Duodenal mucosa (tissue), 2 donors: ENCODE measurements around the gene ATP5MC3.
"Not testable (repeated sequence)": the region's sequence is repeated elsewhere in the genome, so short reads cannot be mapped to it uniquely, and the experiment has no call there.

Experiments used
- H3K27ac ChIP-seq: one replicate; pipeline ENCODE4 v1.7.0; 2013; ENCODE audit warnings: low read depth, low read length
- H3K27me3 ChIP-seq, 2 donors: one replicate each; pipeline ENCODE4 v1.7.0; 2013; ENCODE audit warnings: low read length in 2 of 2, control low read depth in 1 of 2; ENCODE audit not compliant: insufficient read depth in 2 of 2, control insufficient read depth in 1 of 2
- H3K36me3 ChIP-seq, 2 donors: one replicate each; pipeline ENCODE4 v1.7.0; 2013; ENCODE audit warnings: low read length in 2 of 2, control low read depth in 1 of 2; ENCODE audit not compliant: insufficient read depth in 2 of 2, control insufficient read depth in 1 of 2
- H3K4me1 ChIP-seq, 2 donors: one replicate each; pipeline ENCODE4 v1.7.0; 2013; ENCODE audit warnings: low read length in 2 of 2, control low read depth in 1 of 2; ENCODE audit not compliant: insufficient read depth in 2 of 2, control insufficient read depth in 1 of 2
- H3K4me3 ChIP-seq, 2 donors: one replicate each; pipeline ENCODE4 v1.7.0; 2013; ENCODE audit warnings: low read length in 2 of 2, low read depth in 1 of 2
- H3K9ac ChIP-seq, 2 donors: one replicate each; pipeline ENCODE4 v1.7.0; 2013; ENCODE audit warnings: low read length in 2 of 2, low read depth in 1 of 2
- H3K9me3 ChIP-seq, 2 donors: one replicate each; pipeline ENCODE4 v1.7.0; 2013; ENCODE audit warnings: low read length in 2 of 2, control low read depth in 1 of 2; ENCODE audit not compliant: control insufficient read depth in 1 of 2

The ATP5MC3 gene

DNA sequence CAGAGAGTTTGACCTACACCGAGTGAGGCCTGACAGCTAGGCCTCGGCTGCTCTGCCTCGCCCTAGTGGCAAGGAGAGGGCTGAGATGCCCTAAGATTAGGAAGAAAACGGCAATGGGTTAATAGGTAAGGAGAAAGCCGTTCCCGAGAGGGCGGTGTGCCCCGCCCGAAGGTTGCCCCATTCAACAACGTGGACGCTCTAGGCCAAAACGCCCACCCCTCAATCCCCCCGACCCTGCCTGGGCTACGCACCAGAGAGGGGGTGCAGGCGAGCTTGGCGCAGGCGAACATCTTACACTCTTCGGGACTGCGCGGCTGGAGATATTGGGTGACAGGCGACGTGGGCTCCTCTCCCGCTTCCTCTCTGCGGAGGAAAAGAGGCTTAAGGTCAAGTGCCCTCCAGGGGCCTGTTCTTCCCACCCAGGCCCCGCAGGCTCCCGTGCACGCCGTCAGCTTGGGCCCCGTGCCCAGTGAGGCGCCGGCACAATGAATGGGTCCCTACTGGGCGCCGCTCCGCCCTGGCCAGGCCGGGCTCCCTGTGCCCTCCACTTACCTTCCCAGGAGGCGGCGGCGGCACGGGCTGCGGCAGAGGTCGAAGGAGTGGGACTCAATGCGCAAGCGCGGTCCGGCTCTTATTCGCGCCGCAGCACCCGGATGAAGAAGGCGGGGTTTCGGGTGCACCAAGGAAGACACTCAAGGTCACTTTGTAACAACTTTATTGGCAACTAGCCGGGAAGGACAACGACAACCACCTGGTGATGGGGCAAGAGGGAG is at the start of gene ATP5MC3:
ATP5MC3 (minus strand) TSS at position 607 of the 773 bp plus-strand sequence; CDS start at position 290, 317 bp downstream.
- H3K27me3 ChIP-seq = no peaks in the 10 kb centered on the region
- peaks cover 11 to 12% of the 10 kb centered on the region in 2 donors for H3K4me1 ChIP-seq
- no peaks in the 10 kb centered on the region for H3K9me3 ChIP-seq
- peak within 1 kb of the TSS; percentile 89 to 96 for H3K4me3 ChIP-seq
- peak within 1 kb of the TSS; percentile 92 for H3K27ac ChIP-seq
- peak within 1 kb of the TSS; percentile 94 to 98 for H3K9ac ChIP-seq
- peaks cover 23 to 38% of the 10 kb centered on the region in 2 donors for H3K36me3 ChIP-seq

- H3K9ac ChIP-seq, H3K4me3 ChIP-seq, H3K36me3 ChIP-seq, H3K9me3 ChIP-seq, H3K4me1 ChIP-seq, H3K27ac ChIP-seq, H3K27me3 ChIP-seq: not testable (repeated sequence)
Measured at GRCh38 chr2:175228601-175229000, 47.1 kb upstream of the ATP5MC3 start.

- Histone ChIP-seq H3K4me1 (no peaks in the 10 kb centered on the region), H3K27me3 (no peaks in the 10 kb centered on the region), H3K27ac (no peak overlapping the region), H3K36me3 (no peaks in the 10 kb centered on the region), H3K4me3 (no peak overlapping the region), H3K9me3 (no peaks in the 10 kb centered on the region), H3K9ac (no peak overlapping the region)
Measured at GRCh38 chr2:175228179-175228578, 46.7 kb upstream of the ATP5MC3 start.

GRCh38 chr2:175227393-175227792 is 45.9 kb upstream of the ATP5MC3 start:
- H3K36me3 ChIP-seq = no peaks in the 10 kb centered on the region
- no peaks in the 10 kb centered on the region for H3K4me1 ChIP-seq
- H3K9ac ChIP-seq = no peak overlapping the region
- no peaks in the 10 kb centered on the region for H3K9me3 ChIP-seq
- no peaks in the 10 kb centered on the region for H3K27me3 ChIP-seq
- H3K27ac ChIP-seq = no peak overlapping the region
- no peak overlapping the region for H3K4me3 ChIP-seq

DNA sequence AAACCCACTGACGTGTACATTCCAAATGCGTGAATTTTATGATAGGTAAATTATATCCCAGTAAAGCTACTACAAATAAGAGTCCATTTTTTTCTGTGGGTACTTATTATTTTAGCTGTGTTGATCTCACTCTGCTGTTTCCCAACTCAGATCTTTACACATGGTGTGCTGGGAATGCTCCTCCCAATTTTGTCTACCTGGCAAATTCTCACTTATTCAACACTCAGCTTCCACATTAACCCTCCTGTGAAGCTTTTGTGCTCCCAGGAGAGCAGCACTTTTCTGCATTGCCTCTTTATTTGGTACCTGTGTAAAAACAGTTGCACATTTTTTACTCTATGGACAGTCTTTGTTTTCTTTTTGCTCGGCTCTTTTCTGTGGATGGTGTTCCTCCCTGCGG is 38.6 kb upstream of the ATP5MC3 start:
- no peaks in the 10 kb centered on the region for H3K9me3 ChIP-seq
- no peak overlapping the region for H3K9ac ChIP-seq
- no peak overlapping the region for H3K4me3 ChIP-seq
- no peaks in the 10 kb centered on the region for H3K4me1 ChIP-seq
- H3K36me3 ChIP-seq = no peaks in the 10 kb centered on the region
- no peak overlapping the region for H3K27ac ChIP-seq
- no peaks in the 10 kb centered on the region for H3K27me3 ChIP-seq

- H3K27ac ChIP-seq = no peak overlapping the region
- H3K9ac ChIP-seq = no peak overlapping the region
- H3K9me3 ChIP-seq = no peaks in the 10 kb centered on the region
- no peak overlapping the region for H3K4me3 ChIP-seq
- no peaks in the 10 kb centered on the region for H3K27me3 ChIP-seq
- no peaks in the 10 kb centered on the region for H3K4me1 ChIP-seq
- no peaks in the 10 kb centered on the region for H3K36me3 ChIP-seq
Measured at GRCh38 chr2:175218551-175218950, 37.0 kb upstream of the ATP5MC3 start.

DNA sequence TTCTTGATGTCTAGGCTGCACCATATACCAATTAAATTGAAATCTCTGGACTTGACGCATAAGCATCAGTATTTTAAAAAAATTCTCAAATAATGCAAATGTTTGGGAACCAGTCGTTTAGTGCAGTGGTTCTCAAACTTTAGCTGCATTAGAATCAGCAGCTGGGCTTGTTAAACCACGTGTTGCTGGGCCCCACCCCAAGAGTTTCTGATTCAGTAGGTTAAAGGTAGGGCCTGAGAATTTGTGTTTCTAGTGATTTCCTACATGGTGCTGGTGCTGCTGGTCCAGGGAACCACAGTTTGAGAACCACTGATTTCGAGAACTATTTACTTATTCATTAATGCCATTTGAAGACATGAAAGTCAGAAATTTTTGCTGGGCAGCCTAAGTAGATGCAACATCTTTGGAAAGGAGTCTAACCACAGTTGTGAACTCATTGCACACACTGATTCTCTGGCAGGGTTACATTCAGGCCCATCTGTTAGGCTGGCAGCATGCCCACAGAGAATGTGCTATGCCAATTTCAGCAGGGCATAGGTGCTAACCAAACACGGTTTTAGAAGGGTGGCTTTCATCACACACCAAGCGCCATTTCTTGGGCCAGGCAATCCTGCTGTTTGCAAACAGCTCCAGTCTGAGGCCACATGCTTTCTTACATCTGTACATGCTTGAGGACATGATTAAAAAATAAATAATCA is 26.4 kb upstream of the ATP5MC3 start:
- Histone ChIP-seq H3K4me3 (no peak overlapping the region), H3K36me3 (no peaks in the 10 kb centered on the region), H3K9ac (no peak overlapping the region), H3K27ac (no peak overlapping the region), H3K9me3 (no peaks in the 10 kb centered on the region), H3K4me1 (no peaks in the 10 kb centered on the region), H3K27me3 (no peaks in the 10 kb centered on the region)

- Histone ChIP-seq H3K4me1 (no peaks in the 10 kb centered on the region), H3K9ac (no peak overlapping the region)
Measured at GRCh38 chr2:175206866-175207265, 25.4 kb upstream of the ATP5MC3 start.

GRCh38 chr2:175205523-175205922 is 24.0 kb upstream of the ATP5MC3 start:
- Histone ChIP-seq H3K4me1 (no peaks in the 10 kb centered on the region), H3K9me3 (peaks cover 0 to under 1% of the 10 kb centered on the region in 2 donors), H3K9ac (no peak overlapping the region), H3K27me3 (no peaks in the 10 kb centered on the region), H3K36me3 (no peaks in the 10 kb centered on the region), H3K4me3 (no peak overlapping the region), H3K27ac (no peak overlapping the region)

More at GRCh38 chr2:175206866-175207265, 25.4 kb upstream of the ATP5MC3 start:
- Histone ChIP-seq H3K27ac (no peak overlapping the region), H3K27me3 (no peaks in the 10 kb centered on the region), H3K9me3 (no peaks in the 10 kb centered on the region), H3K4me3 (no peak overlapping the region), H3K36me3 (no peaks in the 10 kb centered on the region)

GRCh38 chr2:175203621-175204496 is 22.3 kb upstream of the ATP5MC3 start:
- Histone ChIP-seq H3K4me1 (no peaks in the 10 kb centered on the region), H3K36me3 (no peaks in the 10 kb centered on the region), H3K27me3 (no peaks in the 10 kb centered on the region), H3K9me3 (peaks cover 0 to 4% of the 10 kb centered on the region in 2 donors), H3K9ac (no peak overlapping the region), H3K27ac (no peak overlapping the region), H3K4me3 (no peak overlapping the region)
